ENCODE data around the gene CCL20. TPM values are rescaled to one million over a fixed set of nuclear protein-coding genes. Genes with fewer than 3 reads are reported as not detected.

CCL20 gene
- total RNA-seq, 1 donor from 2014 or later, result 1.0 TPM

GRCh38 chr2:227804975-227805374, 8.7 kb upstream of the CCL20 start:
- peak; percentile 15 for DNase-seq

GRCh38 chr2:227805578-227805977, 8.1 kb upstream of the CCL20 start:
- DNase-seq, result no peak

- DNase-seq, result no peak
Observed at GRCh38 chr2:227808936-227809335, 4.7 kb upstream of the CCL20 start.

GRCh38 chr2:227812001-227812400, 1.6 kb upstream of the CCL20 start:
- no peak for DNase-seq

GRCh38 chr2:227813229-227813561, 447 bp upstream of the CCL20 start:
- peak; percentile 3 for DNase-seq

GRCh38 chr2:227815066-227815465, 1.4 kb downstream of the CCL20 start:
- no peak for DNase-seq

- no peak for DNase-seq
Observed at GRCh38 chr2:227816507-227817294, 3.1 kb downstream of the CCL20 start.

GRCh38 chr2:227817336-227817735, 3.7 kb downstream of the CCL20 start:
- no peak for DNase-seq

GRCh38 chr2:227817850-227818674, 4.4 kb downstream of the CCL20 start:
- peak; percentile 99 for DNase-seq

- no peak for DNase-seq
Observed at GRCh38 chr2:227818675-227819397, 5.2 kb downstream of the CCL20 start.

- DNase-seq, result no peak
Observed at GRCh38 chr2:227819398-227819697, 5.7 kb downstream of the CCL20 start.

- no peak for DNase-seq
Observed at GRCh38 chr2:227821043-227821942, 7.7 kb downstream of the CCL20 start.

GRCh38 chr2:227822416-227823003, 8.9 kb downstream of the CCL20 start:
- DNase-seq, result no peak

- no peak for DNase-seq
Observed at GRCh38 chr2:227823922-227824321, 10.3 kb downstream of the CCL20 start.

GRCh38 chr2:227824711-227825110, 11.1 kb downstream of the CCL20 start:
- no peak for DNase-seq

- no peak for DNase-seq
Observed at GRCh38 chr2:227826019-227826521, 12.4 kb downstream of the CCL20 start.

- DNase-seq, result no peak
Observed at GRCh38 chr2:227826563-227826962, 12.9 kb downstream of the CCL20 start.

- no peak for DNase-seq
Observed at GRCh38 chr2:227827143-227827542, 13.5 kb downstream of the CCL20 start.

- DNase-seq, result no peak
Observed at GRCh38 chr2:227828477-227828912, 14.9 kb downstream of the CCL20 start.

GRCh38 chr2:227829337-227829736, 15.7 kb downstream of the CCL20 start:
- DNase-seq, result no peak

GRCh38 chr2:227834423-227834822, 20.8 kb downstream of the CCL20 start:
- DNase-seq, result no peak

All from dermis blood vessel endothelial cell (primary cell).